Stimulated activated naive CD4-positive, alpha-beta T cell treated with Interleukin-2 at 50 U/mL for 16 hours (primary cell): ENCODE data around the gene ITM2B.

ENCODE experiments used
- DNase-seq: peaks from one replicate; lab custom pipeline; 2025; lab: John Stamatoyannopoulos, UW

Gene ITM2B

GRCh38 chr13:48311223-48311622 is 78.2 kb downstream of the ITM2B start:
- DNase-seq: no peak

DNA sequence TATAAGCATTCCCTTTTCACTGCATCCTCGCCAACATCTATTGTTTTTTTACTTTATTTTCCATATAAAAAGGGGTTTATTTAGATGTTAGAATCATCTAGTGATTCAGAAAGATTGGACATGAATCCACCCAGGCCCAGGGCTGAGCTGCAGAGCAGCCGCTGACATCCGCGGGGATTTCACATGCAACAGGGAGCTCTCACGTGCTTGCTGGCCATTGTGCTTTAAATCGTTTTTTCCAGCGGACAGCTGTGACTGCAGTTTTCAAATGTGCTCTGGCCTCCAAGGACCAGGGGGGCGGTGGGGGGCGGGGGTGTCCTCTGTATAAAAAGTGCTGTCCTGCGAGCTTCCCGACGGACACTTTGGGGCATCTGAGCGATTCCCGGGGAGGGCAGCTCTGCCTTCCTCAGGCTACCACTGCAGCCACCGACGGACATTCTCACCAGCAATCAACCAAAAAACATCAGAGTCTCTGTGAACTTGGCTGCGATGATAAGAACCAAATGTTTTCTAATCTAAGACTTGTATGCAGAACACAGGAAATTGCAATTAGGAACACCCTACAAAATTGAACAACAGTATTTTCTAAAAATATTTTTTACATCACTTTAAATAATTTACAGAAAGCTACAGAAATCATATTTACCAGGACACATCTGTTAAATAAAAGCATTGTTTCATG is 83.1 kb downstream of the ITM2B start:
- DNase-seq: no peak

DNA sequence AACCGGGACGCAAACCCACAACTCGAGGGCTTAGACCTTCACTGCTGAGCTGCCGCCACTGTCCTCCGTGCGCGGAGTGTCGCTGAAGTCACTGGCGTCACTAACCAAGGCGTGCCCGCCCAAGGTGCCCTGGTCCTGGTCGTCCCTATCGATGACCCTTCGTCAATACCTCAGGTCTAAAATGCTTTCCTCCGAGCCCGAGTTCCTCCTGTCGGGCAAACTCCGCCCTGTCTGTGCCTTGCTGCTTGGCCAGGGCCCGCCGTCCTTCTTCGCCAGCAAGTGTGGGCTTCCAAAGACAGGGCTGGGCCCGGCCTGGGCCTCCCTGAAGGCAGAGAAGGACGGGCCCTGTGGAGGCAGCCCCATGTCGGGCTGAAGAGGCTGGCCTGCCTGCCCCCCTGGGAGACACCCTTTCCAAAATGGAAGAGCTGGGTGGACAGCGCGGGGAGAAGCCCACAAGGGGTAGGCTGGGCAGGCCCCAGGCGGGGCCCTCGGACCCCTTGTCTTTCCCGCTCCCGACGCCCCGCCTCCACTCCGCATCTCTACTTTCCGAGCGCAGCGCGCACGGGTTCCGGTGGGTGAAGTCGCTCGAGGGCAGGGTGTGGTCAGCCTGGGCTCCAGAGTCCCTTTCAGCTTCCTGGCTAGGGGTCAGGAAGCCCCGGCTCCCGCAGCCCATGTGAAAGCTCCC is 84.0 kb downstream of the ITM2B start:
- DNase-seq: no peak

DNA sequence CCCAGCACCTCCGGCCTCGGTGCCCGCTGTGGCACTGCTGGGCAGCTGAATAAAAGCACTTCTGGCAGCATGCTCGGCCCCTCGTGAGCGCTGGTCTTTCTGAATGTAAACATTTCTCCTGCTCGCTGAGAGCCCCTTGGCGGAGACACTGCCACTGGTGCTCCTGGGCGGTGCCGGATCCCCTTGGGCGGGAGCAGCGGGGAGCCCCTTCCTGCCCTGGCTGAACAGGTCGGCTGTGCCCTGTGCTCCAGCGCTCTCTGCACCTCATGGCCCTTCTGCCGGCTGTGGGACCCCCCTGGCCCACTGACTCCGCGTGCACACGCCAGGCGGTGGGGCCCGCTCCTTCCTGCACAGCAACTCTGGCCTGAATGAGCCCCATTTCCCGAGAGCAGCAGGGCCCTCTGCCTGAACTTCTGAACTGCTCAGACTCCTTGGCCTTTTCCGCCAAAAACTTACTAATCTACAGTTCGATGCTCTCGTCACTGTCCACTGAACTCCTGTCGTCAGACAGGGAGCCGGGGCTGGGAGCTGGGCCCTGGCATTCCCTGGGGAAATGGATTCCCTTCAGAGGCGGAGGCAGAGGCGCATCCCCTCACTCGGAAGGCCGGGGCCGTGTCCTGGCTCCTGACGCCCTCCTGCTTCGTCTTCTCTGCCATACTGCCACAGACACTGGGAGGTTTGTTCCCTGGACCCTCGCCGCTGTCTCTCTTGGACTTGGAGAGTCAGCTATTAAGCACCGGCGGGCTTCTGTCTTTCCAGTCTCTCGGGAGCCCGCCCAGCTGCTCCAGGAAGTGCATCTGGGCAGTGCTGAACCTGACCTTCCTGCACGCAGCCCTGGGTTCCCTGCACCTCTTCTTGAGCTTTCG is 84.7 kb downstream of the ITM2B start:
- DNase-seq: no peak

DNA sequence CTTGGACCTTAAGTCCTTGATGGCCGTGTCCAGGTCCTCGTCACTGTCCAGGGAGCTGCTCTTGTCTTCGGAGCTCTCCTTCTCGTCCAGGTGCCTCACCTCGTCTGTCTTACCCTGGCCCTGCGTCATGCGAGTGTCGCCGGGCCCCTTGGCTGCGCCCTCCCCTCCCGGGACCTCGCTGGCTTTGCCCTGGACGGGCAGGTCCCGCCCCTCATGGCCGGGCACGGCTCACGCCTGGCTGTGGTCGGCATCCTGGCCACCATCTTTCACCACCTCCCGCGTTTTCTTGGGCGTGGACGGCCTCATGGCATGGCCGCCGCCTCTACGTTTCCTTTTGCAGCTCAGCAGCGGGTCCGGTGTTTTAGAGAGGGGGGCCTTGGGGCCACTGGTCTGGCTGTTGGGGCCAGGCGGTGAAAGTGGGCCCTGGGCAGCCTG is 85.4 kb downstream of the ITM2B start:
- no peak for DNase-seq

DNA sequence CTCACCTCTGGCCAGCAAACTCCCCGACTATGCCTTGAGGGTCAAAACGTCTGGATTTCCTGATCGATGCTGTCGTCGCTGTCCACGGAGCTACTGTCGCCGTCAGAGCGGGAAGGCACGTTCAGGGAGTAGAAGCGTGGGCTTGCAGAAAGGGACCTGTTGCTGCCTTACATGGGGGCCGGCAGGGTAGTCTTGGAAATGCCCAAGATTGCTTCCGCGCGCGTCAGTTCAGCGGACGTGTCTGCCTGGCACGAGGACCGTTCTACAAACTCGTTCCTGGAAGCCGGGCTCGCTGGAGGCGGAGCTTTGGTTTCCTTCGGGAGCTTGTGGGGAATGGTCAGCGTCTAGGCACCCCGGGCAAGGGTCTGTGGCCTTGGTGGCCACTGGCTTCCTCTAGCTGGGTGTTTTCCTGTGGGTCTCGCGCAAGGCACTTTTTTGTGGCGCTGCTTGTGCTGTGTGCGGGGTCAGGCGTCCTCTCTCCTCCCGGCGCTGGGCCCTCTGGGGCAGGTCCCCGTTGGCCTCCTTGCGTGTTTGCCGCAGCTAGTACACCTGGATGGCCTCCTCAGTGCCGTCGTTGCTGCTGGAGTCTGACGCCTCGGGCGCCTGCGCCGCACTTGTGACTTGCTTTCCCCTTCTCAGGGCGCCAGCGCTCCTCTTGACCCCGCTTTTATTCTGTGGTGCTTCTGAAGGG is 86.0 kb downstream of the ITM2B start:
- DNase-seq: no peak
